ENCODE measurements around the gene ABLIM1.

Gene ABLIM1

DNA sequence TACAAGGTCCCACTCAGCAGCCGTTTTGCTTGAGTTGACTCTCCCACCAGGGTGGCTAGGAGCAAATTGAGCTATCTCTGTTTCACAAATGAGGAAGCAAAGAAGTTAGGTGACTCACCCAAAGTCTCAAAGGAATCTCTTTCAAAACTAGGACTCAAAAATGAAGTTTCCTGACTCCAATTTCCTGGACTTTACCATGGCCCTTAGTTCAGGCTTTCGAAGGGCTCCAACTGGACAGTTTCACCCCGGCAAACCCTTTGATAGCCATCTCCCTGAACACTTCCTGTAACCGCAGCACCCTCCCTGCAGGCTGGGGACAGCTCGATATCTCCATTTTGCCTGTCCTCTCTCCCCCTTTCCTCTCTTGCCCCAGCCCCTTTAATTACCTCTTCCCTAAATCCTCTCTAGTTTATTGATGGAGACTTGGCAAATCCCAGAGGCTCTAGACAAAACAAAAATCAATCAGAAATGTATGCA is 249.1 kb downstream of the ABLIM1 start:
- DNase-seq (ENCODE audit: low read depth in 2 of 2) = no peak

DNA sequence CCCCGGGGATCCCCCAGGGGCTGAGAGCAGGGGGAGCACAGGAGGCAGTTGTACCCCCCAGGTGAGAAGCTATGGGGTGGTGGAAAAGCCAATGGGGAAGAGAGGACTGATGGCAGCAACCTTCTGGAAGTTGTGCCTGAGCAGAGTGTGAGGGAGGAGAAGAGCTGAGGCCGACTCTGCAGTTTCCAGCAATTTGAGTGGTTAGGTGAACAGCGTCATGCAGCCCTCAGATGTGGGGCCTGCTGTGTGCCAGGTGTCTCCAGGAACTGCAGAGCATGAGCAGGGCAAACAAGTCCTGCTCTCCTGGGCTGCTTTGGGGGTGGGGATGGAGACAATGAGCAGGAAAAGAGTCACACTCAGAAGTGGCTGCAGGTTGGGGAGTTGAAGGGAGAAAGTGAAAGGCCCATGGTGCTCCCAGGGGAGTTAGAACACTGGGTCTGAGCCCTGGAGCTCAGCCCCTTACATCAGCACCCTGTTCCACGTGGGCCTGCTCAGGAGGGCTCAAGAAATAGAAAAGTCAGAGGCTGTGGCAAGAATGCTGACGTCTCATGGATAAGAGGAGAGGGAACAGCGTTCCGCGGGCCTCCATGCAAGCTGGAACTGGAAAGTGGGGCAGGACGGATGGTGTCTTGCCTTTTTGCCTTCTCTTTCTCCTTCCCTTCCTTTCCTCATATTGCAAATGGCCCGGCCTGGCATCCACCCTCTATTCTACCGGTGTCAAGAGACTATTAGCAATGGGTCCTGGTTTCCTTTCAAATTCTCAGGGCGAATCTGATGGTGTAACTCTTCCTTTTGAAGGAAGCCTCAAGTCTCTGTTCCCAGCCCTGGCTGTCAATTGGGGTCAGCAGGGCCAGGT is 249.7 kb downstream of the ABLIM1 start:
- no peak for DNase-seq (ENCODE audit: low read depth in 2 of 2)

DNA sequence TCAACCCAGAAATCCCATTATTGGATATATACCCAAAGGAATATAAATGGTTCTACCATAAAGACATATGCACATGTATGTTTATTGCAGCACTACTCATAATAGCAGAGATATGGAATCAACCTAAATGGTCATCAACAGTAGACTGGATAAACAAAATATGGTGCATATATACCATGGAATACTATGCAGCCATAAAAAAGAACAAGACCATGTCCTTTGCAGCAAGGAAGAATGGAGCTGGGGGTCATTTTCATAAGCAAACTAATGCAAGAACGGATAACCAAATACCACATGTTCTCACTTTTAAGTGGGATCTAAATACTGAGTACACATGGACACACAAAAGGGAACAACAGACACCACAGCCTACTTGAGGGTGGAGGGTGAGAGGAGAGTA is 251.6 kb downstream of the ABLIM1 start:
- DNase-seq (ENCODE audit: low read depth in 2 of 2) = no peak

DNA sequence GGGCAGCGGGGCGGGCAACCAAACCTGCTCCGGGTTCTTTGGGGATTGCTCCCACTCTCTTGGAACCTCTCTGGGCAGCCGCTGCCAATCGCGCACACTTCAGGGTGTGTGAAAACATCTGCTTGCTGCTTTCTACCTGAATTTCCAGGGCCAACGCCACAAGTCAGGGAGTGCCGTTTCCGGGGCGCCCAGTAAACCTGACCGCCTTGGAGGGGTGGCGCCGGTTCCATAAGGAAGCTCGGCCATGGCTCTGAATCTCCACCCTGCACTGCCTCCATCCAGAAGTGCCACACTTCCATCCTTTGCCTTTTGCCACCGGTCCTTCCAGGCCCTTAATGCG is 253.1 kb downstream of the ABLIM1 start:
- DNase-seq (ENCODE audit: low read depth in 2 of 2) = no peak

DNA sequence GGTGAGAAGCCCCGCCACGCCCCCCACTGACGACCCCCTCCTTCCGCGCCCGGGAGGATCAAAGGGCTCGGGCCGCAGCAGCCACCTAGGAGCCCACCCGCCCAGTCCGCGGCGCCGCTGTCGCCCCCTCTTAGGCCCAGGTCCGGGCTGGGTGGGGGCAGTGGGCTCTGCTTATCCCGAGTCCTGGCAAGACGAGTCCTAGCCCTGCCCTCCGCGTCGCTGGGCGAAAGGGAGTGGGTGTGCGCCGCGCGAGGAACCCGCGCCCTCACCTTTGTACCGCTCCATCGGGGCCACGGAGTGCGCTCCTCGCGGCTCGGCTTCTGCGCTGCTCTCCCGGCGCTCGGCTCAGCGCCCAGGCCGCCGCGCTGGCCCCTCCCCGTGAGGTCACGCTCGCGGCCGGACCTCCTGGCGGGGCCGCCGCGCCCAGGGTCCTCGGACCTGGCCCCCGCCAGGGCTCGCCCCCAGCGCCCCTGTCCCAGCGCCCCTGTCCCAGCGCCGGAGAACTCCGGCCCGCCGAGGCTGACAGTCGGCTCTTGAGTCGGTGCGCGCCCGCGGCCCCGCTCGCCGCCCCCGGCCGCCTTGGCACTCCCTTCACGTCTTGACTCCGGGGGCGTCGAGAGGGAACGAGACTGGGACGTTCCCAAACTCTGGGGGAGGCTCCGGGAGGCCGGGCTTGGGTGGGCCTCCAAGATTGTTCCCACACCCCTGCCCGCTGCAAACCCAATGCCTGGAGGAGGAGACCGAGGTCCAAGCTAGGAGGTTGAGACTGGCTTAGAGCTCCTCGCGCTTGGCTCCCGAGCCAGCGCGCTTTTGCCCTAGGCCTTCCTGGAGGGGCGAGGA is 253.7 kb downstream of the ABLIM1 start, which contains the start of gene AFAP1L2:
Gene AFAP1L2, minus strand, starts transcription at position 332 of the 840 bp plus-strand sequence. Its CDS starts 47 bp downstream, at position 285.
- no peak for DNase-seq (ENCODE audit: low read depth in 2 of 2)

DNA sequence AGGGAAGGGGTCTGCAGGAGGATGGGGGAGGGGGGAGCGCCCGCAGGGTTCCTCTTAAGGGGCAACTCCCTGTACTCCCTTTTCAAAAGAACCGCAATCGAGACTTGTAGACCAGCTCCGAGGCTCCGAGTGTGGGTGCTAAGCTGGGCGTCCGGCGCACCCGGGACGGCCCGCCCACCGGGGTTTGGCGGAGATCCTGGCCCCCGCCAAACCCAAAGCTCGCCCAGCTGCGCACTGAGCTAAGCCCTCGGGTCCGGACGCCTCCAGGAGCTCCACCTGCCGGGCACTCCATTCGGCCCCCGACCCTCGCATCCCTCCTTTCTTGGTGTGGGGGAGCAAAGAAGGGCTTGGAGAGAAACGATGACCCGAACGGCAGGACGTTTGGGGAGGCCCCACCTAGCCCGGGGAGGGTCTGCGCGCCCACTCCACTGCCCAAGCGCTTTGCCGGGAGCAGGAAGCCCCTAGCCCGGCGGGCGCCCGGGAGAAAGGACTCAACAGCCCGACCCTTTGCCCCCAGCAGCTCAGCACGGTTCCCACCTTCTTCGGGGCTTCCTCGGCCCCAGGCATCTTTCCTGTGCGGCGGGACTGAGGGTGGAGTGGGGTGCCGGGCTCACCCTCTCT is 254.4 kb downstream of the ABLIM1 start:
- DNase-seq (ENCODE audit: low read depth in 2 of 2) = no peak

DNA sequence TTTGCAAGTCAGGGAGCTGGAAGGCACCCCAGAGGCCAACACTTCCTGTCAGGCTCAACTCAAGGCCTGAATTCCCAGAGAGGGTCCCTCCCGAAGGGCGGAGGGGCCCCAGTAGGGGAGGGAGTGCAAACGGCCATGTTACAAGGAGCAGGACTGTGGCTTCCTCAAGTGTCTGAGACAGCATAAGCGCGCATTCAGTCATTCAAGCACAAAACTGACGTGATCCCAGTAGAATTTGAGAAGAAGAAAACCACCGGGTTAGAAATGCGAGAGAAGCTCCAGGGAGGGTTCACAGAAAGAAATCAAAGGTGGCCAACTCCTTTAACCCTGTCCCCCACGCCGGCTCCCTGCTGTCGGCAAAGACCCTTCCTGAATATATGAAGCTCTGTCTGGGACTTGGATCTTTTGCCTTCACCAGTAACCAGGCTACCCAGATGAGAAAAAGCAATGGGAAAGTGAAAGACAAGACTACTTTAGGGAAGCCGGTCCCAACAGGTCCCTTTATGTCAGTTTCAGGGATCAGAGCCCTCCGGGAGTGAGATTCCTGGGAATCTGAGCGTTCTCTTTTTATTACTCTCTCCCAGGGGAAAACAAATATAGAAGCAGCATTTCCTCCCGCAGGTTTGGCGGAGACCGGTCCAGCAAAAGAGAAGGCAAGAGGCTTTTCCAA is 255.1 kb downstream of the ABLIM1 start:
- DNase-seq (ENCODE audit: low read depth in 2 of 2) = no peak

DNA sequence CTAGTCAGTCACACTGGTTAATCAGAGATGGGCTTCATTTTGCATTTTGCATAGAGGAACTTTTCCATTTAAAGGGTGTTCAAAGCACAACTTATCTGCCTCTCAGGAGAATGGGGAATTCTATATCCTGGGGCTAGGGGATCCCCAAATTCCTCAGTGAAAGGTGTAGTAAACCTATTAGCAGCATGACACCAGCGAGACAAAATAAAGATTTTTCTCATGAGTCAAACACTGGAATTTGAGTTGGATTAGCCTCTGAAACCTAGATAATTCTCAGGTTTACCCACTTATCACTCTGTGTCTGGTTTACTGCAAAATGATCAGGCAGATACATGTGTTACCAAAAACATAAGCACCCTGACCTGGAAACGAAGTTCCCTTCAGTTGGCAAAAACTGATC is 255.8 kb downstream of the ABLIM1 start:
- DNase-seq (ENCODE audit: low read depth in 2 of 2) = no peak

DNA sequence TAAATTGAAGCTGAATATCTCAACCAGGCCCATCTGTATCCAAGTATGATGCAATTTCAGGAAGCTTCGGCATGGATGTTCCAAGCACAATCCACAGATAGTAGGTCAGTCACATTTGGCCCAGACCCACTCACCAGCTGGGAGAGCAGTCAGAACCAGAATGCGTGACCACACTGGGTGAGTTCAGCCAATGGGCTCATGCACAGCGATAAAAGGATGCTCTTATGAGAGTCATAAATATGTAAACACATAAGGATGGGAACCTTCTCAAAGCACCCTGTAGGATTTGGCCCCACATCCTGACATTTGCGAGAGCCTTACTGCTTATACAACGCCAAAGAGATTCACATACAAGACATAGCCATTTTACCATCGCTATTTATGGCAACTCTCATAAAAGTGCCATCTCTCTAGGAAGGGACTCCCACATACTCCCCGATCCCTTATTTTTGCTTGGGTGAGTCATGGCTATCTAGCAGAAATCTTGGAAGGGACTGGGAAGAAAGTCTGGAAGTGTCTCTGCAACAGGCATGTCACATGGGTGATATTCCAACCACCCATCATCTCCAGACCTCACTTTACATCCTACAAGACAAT is 256.8 kb downstream of the ABLIM1 start:
- DNase-seq (ENCODE audit: low read depth in 2 of 2) = no peak

DNA sequence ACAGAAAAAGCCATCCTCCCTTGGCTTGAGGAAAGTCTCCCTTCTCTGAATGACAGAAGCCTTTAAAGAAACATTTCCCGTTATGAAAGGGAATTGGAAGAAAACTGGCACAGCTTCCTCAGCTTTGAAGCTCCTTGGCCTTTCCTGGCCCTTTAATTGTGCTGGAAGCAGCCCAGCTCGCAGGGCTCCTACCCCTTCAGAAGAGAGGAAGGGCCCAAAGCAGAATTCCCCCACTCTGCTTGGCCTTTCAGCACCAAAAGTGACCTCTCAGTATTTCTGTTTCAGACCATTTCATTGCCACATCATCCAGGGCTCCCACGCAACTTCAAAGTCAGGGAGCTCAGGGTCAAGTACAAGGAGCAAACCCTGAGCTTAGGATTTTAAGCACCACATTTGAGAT is 258.0 kb downstream of the ABLIM1 start:
- no peak for DNase-seq (ENCODE audit: low read depth in 2 of 2)

DNA sequence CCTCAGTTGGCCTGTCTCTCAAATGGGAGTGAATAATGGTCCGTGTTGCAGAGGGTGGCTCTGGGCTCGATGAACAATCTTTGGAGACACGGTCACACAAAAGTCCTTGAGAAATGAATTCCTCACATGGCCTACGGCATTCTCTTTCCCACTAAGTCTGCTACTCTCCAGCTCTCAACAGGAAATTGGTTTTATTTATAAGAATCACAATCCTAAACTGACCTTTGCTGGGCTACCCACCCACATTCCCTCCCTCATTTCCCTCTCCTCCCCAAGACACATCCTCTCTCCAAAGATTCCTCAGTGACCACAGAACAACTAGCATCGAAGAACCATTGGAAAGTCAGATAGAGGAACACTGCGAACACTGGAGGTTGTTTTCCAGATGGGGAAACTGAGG is 258.5 kb downstream of the ABLIM1 start:
- no peak for DNase-seq (ENCODE audit: low read depth in 2 of 2)

DNA sequence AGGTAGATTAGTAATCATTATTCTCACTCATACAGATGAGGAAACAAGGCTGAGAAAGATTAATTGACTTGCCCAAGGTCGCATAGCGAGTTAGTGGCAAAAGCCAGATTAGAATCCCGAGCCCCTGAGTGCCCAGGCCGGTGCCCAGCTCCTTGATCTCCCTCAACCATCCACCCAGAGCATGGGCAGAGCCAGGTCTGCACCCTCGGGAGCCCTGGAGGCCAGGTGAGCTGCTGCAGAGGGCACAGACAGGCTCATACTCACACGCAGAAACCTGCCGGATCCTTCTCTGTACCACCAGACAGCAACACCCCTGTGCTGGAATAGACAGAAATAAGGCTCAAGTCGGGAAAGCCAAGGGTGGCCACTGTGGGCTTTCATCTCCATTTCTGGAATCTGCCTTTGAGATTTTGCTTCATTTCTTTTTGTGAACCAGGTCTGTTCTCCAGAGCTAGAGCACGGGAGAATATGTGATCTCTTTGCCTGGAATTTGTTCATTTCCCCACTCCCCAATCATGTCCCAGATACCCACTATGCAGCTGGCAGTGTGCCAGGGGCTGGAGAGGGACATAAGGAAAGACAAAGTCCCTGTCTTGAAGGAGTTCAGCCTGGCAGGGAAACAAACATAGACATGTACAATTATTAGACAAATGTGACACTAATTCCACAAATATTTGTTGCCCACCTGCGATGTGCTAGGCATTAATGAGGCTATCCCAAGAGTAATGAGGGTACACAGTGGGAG is 259.3 kb downstream of the ABLIM1 start:
- no peak for DNase-seq (ENCODE audit: low read depth in 2 of 2)

DNA sequence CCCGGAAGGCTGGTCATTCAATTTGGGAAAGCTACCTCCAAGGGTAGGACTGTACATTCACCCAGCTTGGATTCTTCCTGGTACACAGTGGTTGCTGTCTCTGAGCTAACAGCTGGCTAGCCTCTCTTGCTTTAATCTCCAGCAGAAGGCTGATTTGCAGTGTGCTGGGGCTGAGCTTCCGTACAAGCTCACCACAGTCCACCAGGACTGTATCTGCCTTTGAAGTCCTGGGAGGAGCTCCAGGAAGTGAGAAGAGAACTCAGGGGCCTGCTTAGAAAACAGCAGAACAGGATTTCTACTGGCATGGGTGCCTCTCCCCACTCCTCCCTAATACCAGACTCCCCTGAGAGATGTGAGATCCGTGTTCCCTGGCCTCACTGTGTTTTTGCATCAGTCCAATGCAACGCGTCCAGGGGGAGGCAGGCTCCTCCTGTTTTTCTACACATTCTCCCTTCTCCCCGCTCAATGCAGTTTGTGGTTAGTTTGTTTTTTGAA is 260.4 kb downstream of the ABLIM1 start:
- no peak for DNase-seq (ENCODE audit: low read depth in 2 of 2)

DNA sequence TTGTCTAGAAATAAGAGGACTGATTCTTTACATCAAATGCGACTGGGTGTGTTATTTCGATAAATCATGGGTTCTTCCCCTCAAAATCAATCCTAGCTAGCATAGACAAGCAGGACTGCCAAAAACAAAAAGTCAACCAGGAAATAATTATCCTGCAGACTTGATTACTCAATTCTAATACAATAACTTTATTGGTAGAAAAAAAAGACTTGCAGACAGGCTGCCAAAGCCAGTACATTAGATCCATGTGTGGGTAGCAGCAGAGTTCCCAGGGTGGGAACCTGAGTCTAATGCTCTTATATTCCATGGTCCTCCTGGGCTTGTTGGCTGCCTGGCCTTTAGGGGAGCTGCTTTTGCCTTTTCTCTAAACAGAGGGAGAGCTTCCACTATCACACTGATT is 261.6 kb downstream of the ABLIM1 start:
- no peak for DNase-seq (ENCODE audit: low read depth in 2 of 2)

DNA sequence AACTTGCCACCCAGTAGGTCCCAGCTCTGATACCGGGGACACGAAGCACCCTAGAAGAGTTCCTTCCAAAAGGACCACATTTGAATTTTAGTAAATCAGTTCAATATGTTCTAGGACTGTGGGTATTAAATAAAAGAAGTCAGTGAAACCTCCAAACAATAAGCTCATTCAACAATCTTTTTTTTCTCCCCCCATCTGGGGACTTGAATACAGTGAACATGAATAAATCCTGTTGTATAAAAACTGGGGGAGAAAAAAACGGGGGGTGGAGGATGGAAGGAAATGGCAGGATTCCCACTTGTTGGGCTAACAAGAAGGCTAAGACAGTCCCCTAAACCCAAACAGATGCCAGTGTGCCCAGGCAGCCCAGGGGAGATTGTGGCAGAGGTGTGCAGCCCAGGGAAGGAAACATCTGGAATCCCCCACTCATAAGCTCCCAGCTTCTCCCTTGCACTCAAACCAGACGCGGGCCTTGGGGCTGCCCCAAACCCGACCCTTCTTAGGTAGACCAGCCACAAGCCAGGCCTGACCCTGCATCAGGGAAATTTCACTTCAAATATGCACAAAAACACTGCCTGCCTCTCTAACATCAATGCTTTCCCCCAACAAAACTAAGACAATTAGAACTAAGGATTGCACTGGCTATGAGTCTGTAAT is 262.6 kb downstream of the ABLIM1 start:
- DNase-seq (ENCODE audit: low read depth in 2 of 2) = no peak

DNA sequence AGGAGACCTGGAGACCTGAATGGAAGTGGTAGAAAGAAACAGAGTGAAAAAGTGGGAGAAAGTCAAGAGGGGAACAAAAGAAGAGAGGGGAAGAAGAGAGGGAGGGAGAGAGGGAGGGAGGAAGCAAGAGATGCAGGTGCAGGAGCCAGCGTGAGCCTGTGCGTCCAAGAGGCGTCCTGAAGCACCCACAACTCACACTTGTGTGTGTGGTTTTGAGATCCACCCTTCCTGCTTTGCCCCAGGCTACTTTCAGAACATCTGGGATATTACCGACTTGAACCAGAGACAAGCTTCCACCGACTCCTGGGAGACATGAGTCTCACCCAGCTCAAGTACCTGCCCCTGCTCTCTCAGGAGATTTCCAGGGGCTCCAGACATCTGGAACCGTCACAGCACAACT is 263.5 kb downstream of the ABLIM1 start:
- no peak for DNase-seq (ENCODE audit: low read depth in 2 of 2)

DNA sequence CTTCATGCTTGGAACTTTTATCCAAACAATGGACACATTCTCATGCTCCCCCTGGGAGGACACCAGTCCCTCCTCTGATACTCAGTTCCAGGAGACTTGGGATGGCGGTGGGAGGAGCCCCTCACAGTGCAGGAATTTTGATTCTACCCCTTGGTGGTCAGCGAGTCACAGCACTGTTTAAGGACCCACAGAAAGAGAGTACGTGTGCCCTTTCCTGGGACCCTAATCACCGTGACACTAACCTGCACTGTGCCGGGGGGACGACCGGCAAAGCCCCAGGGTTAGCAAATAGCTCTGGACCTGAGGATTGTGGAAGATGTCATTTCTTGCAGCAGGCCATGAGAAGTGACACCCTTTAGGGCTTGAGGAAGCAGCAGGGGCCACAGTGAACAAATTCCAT is 264.2 kb downstream of the ABLIM1 start:
- DNase-seq (ENCODE audit: low read depth in 2 of 2) = no peak

DNA sequence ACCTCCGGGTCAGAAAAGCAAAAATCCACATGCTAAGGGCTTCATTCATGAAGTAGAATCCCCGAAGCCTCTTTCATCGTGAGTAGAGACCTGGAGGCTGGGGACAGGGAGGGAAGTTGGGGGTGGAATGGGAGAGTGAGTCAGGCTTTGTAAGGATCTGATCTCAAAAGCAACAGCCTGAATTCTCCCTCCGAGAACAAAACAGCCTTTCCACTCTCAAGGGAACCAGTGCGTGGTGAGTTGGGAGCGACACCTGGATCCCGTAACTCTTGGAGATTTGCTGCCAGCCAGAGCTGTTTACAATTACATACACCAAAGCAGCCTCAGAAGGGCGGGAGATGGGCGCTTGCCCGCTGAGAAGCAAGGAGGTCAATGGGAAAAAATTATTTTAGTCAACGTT is 264.6 kb downstream of the ABLIM1 start:
- no peak for DNase-seq (ENCODE audit: low read depth in 2 of 2)

DNA sequence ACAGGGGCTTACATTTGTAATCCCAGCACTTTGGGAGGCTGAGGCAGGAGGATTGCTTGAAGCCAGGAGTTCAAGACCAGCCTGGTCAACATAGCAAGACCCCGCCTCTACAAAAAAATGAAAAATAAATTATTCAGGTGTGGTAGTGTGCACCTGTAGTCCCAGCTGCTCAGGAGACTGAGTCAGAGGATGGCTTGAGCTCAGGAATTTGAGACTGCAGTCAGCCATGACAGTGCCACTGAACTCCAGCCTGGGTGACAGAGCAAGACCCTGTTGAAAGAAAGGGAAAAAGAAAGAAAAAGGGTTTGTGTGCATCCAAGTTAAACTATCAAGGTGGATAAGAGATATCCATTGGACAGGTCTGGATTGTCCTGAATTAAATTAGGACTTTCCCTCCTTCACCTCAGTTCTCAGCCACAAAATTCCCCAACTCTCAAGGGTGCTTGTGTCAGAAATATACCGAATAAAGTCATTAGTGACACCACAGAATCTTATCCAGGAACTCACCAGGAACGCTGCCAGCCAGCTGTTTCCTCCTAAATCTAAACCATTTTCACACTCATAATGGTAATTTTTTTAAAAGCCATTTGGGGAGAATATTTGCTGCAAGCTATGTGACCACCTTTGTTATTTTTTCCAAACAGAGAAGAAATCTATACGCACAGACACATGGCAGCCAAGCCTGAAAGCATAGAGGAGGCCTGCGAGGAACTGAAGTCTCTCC is 265.8 kb downstream of the ABLIM1 start:
- no peak for DNase-seq (ENCODE audit: low read depth in 2 of 2)

All from stimulated activated CD4-positive, alpha-beta T cell treated with anti-CD3 and anti-CD28 coated beads, Interleukin-12 subunit alpha, Interleukin-12 subunit beta, amount 100 ng/mL, for 24 hours (primary cell).